Measurements from ENCODE around the gene ALAD.
"Not testable (repeated sequence)": the region's sequence is repeated elsewhere in the genome, so short reads cannot be mapped to it uniquely, and the experiment has no call there.

The ALAD gene

GRCh38 chr9:113425072-113425471, 24.0 kb upstream of the ALAD start:
- Histone ChIP-seq H3K9ac (no peak overlapping the region), H3K4me1 (no peaks in the 10 kb centered on the region; the same call in 1 of the 2 replicates), H3K27me3 (no peaks in the 10 kb centered on the region), H4K20me1 (no peaks in the 10 kb centered on the region), H3K4me2 (no peak overlapping the region), H3K27ac (no peak overlapping the region), H3K36me3 (no peaks in the 10 kb centered on the region), H3K9me3 (no peaks in the 10 kb centered on the region), H3K4me3 (no peak overlapping the region)
- no peak for TF ChIP-seq Cebpa-rat (IDR thresholded peaks at IDR 0.05)

GRCh38 chr9:113421726-113422125, 20.6 kb upstream of the ALAD start:
- Histone ChIP-seq H3K9ac (no peak overlapping the region), H3K27ac (no peak overlapping the region), H3K36me3 (no peaks in the 10 kb centered on the region), H4K20me1 (no peaks in the 10 kb centered on the region), H3K4me1 (peaks cover 2% of the 10 kb centered on the region), H3K4me2 (no peak overlapping the region), H3K27me3 (no peaks in the 10 kb centered on the region), H3K9me3 (no peaks in the 10 kb centered on the region), H3K4me3 (no peak overlapping the region)
- no peak for TF ChIP-seq Cebpa-rat (IDR thresholded peaks at IDR 0.05)

GRCh38 chr9:113417370-113417769, 16.3 kb upstream of the ALAD start:
- Histone ChIP-seq H3K4me2 (no peak overlapping the region), H3K27me3 (no peaks in the 10 kb centered on the region), H3K4me3 (no peak overlapping the region), H4K20me1 (no peaks in the 10 kb centered on the region), H3K4me1 (peaks cover 13% of the 10 kb centered on the region), H3K36me3 (no peaks in the 10 kb centered on the region), H3K27ac (no peak overlapping the region), H3K9me3 (no peaks in the 10 kb centered on the region), H3K9ac (no peak overlapping the region)
- TF ChIP-seq Cebpa-rat (IDR thresholded peaks at IDR 0.05) = no peak

GRCh38 chr9:113416149-113416721, 15.2 kb upstream of the ALAD start:
- no peaks in the 10 kb centered on the region for H3K36me3 ChIP-seq
- peak overlapping the region; percentile 60 for H3K4me2 ChIP-seq
- no peak overlapping the region; the same call in 1 of the 2 replicates for H3K9ac ChIP-seq
- no peaks in the 10 kb centered on the region for H4K20me1 ChIP-seq
- no peak for TF ChIP-seq Cebpa-rat (IDR thresholded peaks at IDR 0.05)
- H3K27me3 ChIP-seq = no peaks in the 10 kb centered on the region
- H3K9me3 ChIP-seq = no peaks in the 10 kb centered on the region
- peak overlapping the region; percentile 60 for H3K27ac ChIP-seq
- no peak overlapping the region for H3K4me3 ChIP-seq
- peaks cover 21% of the 10 kb centered on the region for H3K4me1 ChIP-seq

GRCh38 chr9:113410207-113410864, 9.3 kb upstream of the ALAD start, which contains the start of the genes C9orf43 and POLE3:
TSS of gene C9orf43 (plus strand) at chr9:113410747. CDS start at chr9:113413494, 2,747 bp downstream.
TSS of gene POLE3 (minus strand) at chr9:113410675. CDS start at chr9:113410293, 382 bp downstream.
- H3K27me3 ChIP-seq = no peaks in the 10 kb centered on the region
- H3K9me3 ChIP-seq = no peaks in the 10 kb centered on the region
- H3K4me2 ChIP-seq = peak within 1 kb of the TSS; percentile 90
- H3K27ac ChIP-seq = peak within 1 kb of the TSS; percentile 97
- peaks cover 22% of the 10 kb centered on the region for H3K36me3 ChIP-seq
- H4K20me1 ChIP-seq = peaks cover 20% of the 10 kb centered on the region; the same call in 1 of the 2 replicates
- H3K9ac ChIP-seq = peak within 1 kb of the TSS; percentile 98
- peak; percentile 79; the same call in 1 of the 2 replicates for TF ChIP-seq Cebpa-rat (IDR thresholded peaks at IDR 0.05)
- peaks cover 49% of the 10 kb centered on the region for H3K4me1 ChIP-seq
- peak within 1 kb of the TSS; percentile 92 for H3K4me3 ChIP-seq

- no peaks in the 10 kb centered on the region for H3K27me3 ChIP-seq
- peaks cover 22% of the 10 kb centered on the region for H3K36me3 ChIP-seq
- peak overlapping the region; percentile 85 for H3K4me2 ChIP-seq
- H3K9ac ChIP-seq = peak overlapping the region; percentile 98
- peak overlapping the region; percentile 97 for H3K27ac ChIP-seq
- no peak for TF ChIP-seq Cebpa-rat (IDR thresholded peaks at IDR 0.05)
- no peaks in the 10 kb centered on the region for H3K9me3 ChIP-seq
- peak overlapping the region; percentile 92 for H3K4me3 ChIP-seq
- H3K4me1 ChIP-seq = peaks cover 54% of the 10 kb centered on the region
- H4K20me1 ChIP-seq = peaks cover 20% of the 10 kb centered on the region; the same call in 1 of the 2 replicates
Measured at GRCh38 chr9:113409883-113410206, 8.8 kb upstream of the ALAD start.

- no peak for TF ChIP-seq Cebpa-rat (IDR thresholded peaks at IDR 0.05)
Measured at GRCh38 chr9:113409481-113409880, 8.4 kb upstream of the ALAD start.

GRCh38 chr9:113406873-113407511, 5.9 kb upstream of the ALAD start:
- H4K20me1 ChIP-seq = peaks cover 20% of the 10 kb centered on the region; the same call in 1 of the 2 replicates
- H3K9me3 ChIP-seq, H3K27ac ChIP-seq, H3K4me3 ChIP-seq, H3K27me3 ChIP-seq: not testable (repeated sequence)
- H3K9ac ChIP-seq = peak overlapping the region; percentile 98; the same call in 1 of the 2 replicates
- H3K4me1 ChIP-seq = peaks cover 61% of the 10 kb centered on the region
- peaks cover 22% of the 10 kb centered on the region for H3K36me3 ChIP-seq
- peak overlapping the region; percentile 85 for H3K4me2 ChIP-seq

More at GRCh38 chr9:113409481-113409880, 8.4 kb upstream of the ALAD start:
- H3K4me1 ChIP-seq = peaks cover 57% of the 10 kb centered on the region
- H3K36me3 ChIP-seq = peaks cover 22% of the 10 kb centered on the region
- no peaks in the 10 kb centered on the region for H3K9me3 ChIP-seq
- peak overlapping the region; percentile 92 for H3K4me3 ChIP-seq
- peak overlapping the region; percentile 97 for H3K27ac ChIP-seq
- H3K9ac ChIP-seq = peak overlapping the region; percentile 98
- H3K4me2 ChIP-seq = peak overlapping the region; percentile 85
- H3K27me3 ChIP-seq = no peaks in the 10 kb centered on the region
- H4K20me1 ChIP-seq = peaks cover 20% of the 10 kb centered on the region; the same call in 1 of the 2 replicates

GRCh38 chr9:113406353-113406752, 5.3 kb upstream of the ALAD start:
- not testable (repeated sequence) for H3K27me3 ChIP-seq, H3K4me2 ChIP-seq, H3K9me3 ChIP-seq, H3K4me3 ChIP-seq, H3K27ac ChIP-seq, H3K9ac ChIP-seq
- Histone ChIP-seq H3K36me3 (peaks cover 22% of the 10 kb centered on the region), H3K4me1 (peaks cover 61% of the 10 kb centered on the region), H4K20me1 (peaks cover 20% of the 10 kb centered on the region; the same call in 1 of the 2 replicates)

GRCh38 chr9:113403646-113404045, 2.6 kb upstream of the ALAD start:
- H3K4me3 ChIP-seq = no peak overlapping the region
- no peaks in the 10 kb centered on the region for H3K27me3 ChIP-seq
- no peaks in the 10 kb centered on the region for H3K9me3 ChIP-seq
- H3K9ac ChIP-seq = no peak overlapping the region
- no peak overlapping the region for H3K4me2 ChIP-seq
- peaks cover 72% of the 10 kb centered on the region for H3K4me1 ChIP-seq
- H4K20me1 ChIP-seq = peaks cover 29% of the 10 kb centered on the region; the same call in 1 of the 2 replicates
- H3K36me3 ChIP-seq = peaks cover 16% of the 10 kb centered on the region
- no peak overlapping the region for H3K27ac ChIP-seq
- no peak for TF ChIP-seq Cebpa-rat (IDR thresholded peaks at IDR 0.05)
